Uterus (tissue), 2 donors: ENCODE measurements around the gene CELSR1.

Experiments
- POLR2A ChIP-seq, 2 donors: fragments of 450-650 bp; IDR thresholded peaks; one replicate each; pipeline ENCODE4 v1.6.1; 2016; ENCODE audit warnings: antibody characterized with exemption in 2 of 2, mild to moderate bottlenecking in 1 of 2, moderate library complexity in 1 of 2
- TF ChIP-seq, protein P1 (sequence below), 4 experiments: fragments of 200-600 bp in 2 of 4; fragments of 450-650 bp in 2 of 4; sonication (generic) in 2 of 4; IDR thresholded peaks; one replicate each; pipeline ENCODE4 v1.5.1; 2016 to 2019; ENCODE audit warnings: antibody characterized with exemption in 4 of 4, mild to moderate bottlenecking in 2 of 4, moderate library complexity in 1 of 4

DNA sequence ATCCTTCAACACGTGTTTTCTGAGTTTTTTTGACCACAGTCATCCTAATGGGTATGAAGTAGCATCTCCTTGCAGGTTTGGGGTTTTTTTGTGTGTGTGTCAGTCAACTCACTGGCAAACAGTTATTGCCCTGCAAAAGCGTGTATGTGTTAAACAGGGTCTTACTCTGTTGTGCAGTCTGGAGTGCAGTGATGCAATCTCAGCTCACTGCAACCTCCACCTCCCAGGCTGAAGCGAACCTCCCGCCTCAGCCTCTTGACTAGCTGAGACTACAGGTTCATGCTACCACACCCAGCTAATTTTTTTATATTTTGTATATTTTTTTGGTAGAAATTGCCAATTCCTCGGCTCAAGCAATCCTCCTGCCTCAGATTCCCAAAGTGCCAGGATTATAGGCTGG lies 15.4 kb downstream of the CELSR1 start:
- TF ChIP-seq, protein P1, sequence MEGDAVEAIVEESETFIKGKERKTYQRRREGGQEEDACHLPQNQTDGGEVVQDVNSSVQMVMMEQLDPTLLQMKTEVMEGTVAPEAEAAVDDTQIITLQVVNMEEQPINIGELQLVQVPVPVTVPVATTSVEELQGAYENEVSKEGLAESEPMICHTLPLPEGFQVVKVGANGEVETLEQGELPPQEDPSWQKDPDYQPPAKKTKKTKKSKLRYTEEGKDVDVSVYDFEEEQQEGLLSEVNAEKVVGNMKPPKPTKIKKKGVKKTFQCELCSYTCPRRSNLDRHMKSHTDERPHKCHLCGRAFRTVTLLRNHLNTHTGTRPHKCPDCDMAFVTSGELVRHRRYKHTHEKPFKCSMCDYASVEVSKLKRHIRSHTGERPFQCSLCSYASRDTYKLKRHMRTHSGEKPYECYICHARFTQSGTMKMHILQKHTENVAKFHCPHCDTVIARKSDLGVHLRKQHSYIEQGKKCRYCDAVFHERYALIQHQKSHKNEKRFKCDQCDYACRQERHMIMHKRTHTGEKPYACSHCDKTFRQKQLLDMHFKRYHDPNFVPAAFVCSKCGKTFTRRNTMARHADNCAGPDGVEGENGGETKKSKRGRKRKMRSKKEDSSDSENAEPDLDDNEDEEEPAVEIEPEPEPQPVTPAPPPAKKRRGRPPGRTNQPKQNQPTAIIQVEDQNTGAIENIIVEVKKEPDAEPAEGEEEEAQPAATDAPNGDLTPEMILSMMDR (IDR thresholded peaks at IDR 0.05), result no peak
- TF ChIP-seq POLR2A (IDR thresholded peaks at IDR 0.05), result no peak
